KMS-11 (cell line): ENCODE measurements around the gene SLC35D3.

Experiments
- H2AFZ ChIP-seq: fragments of 200-600 bp; sonication (generic); 2 replicates; pipeline ENCODE4 v1.6.1; 2016; ENCODE audit warnings: antibody characterized with exemption, mixed run types, low read depth
- H3K27ac ChIP-seq: fragments of 200-600 bp; sonication (generic); 2 replicates; pipeline ENCODE4 v1.6.1; 2016; ENCODE audit warnings: mild to moderate bottlenecking, mixed run types
- H3K27me3 ChIP-seq: fragments of 200-600 bp; sonication (generic); 2 replicates; pipeline ENCODE4 v1.6.1; 2017; ENCODE audit warnings: mild to moderate bottlenecking, low read depth, mixed run types, moderate library complexity; ENCODE audit not compliant: insufficient read depth
- H3K36me3 ChIP-seq: fragments of 200-600 bp; sonication (generic); 2 replicates; pipeline ENCODE4 v1.6.1; 2017; ENCODE audit warnings: mild to moderate bottlenecking, mixed run types; ENCODE audit not compliant: insufficient read depth
- H3K4me1 ChIP-seq: fragments of 200-600 bp; sonication (generic); 2 replicates; pipeline ENCODE4 v1.6.1; 2016; ENCODE audit warnings: mild to moderate bottlenecking, low read depth, mixed run types; ENCODE audit not compliant: poor library complexity, severe bottlenecking
- H3K4me2 ChIP-seq: fragments of 200-600 bp; sonication (generic); 2 replicates; pipeline ENCODE4 v1.7.0; 2016; ENCODE audit warnings: mild to moderate bottlenecking, mixed run types
- H3K4me3 ChIP-seq: fragments of 200-600 bp; sonication (generic); IDR thresholded peaks from 2 replicates; pipeline ENCODE4 v1.6.1; 2017; ENCODE audit warnings: low read depth, low read length, mixed read lengths; ENCODE audit not compliant: insufficient read depth
- H3K79me2 ChIP-seq: fragments of 200-600 bp; sonication (generic); 2 replicates; pipeline ENCODE4 v1.6.1; 2016; ENCODE audit warnings: low read depth, mixed run types; ENCODE audit not compliant: insufficient read depth
- H3K9ac ChIP-seq: fragments of 200-600 bp; sonication (generic); 2 replicates; pipeline ENCODE4 v1.6.1; 2016; ENCODE audit warnings: mild to moderate bottlenecking, mixed run types
- H4K20me1 ChIP-seq: fragments of 200-600 bp; sonication (generic); 2 replicates; pipeline ENCODE4 v1.6.1; 2016; ENCODE audit warnings: mild to moderate bottlenecking, mixed run types; ENCODE audit not compliant: insufficient read depth
- CTCF ChIP-seq: fragments of 200-600 bp; sonication (generic); conservative IDR thresholded peaks from 2 replicates; pipeline ENCODE4 v1.6.1; 2017; ENCODE audit warnings: low read depth, mild to moderate bottlenecking, antibody characterized with exemption, low read length, moderate library complexity, mixed read lengths

SLC35D3 gene

GRCh38 chr6:136926383-136926782 lies 4.3 kb downstream of the SLC35D3 start:
- no peak overlapping the region for H3K9ac ChIP-seq
- TF ChIP-seq CTCF = no peak
- no peak overlapping the region for H2AFZ ChIP-seq
- H3K36me3 ChIP-seq = no peaks in the 10 kb centered on the region
- H3K4me2 ChIP-seq = no peak overlapping the region
- no peak overlapping the region for H3K27ac ChIP-seq
- no peaks in the 10 kb centered on the region for H4K20me1 ChIP-seq
- H3K27me3 ChIP-seq = no peaks in the 10 kb centered on the region
- no peaks in the 10 kb centered on the region for H3K4me1 ChIP-seq
- no peaks in the 10 kb centered on the region for H3K79me2 ChIP-seq
- H3K4me3 ChIP-seq = no peak overlapping the region

- Histone ChIP-seq H2AFZ (no peak overlapping the region), H3K27me3 (no peaks in the 10 kb centered on the region), H3K4me2 (no peak overlapping the region), H3K9ac (no peak overlapping the region), H3K36me3 (no peaks in the 10 kb centered on the region), H3K79me2 (no peaks in the 10 kb centered on the region), H3K4me3 (no peak overlapping the region), H3K27ac (no peak overlapping the region), H3K4me1 (no peaks in the 10 kb centered on the region), H4K20me1 (no peaks in the 10 kb centered on the region)
- 0 out of 2 replicates have a peak, but pooled peaks have one; percentile 23 for TF ChIP-seq CTCF
Measured at GRCh38 chr6:136927292-136927691, 5.2 kb downstream of the SLC35D3 start.

GRCh38 chr6:136930528-136930927 lies 8.4 kb downstream of the SLC35D3 start:
- no peak overlapping the region for H3K4me3 ChIP-seq
- no peaks in the 10 kb centered on the region for H3K79me2 ChIP-seq
- no peaks in the 10 kb centered on the region for H4K20me1 ChIP-seq
- no peaks in the 10 kb centered on the region for H3K4me1 ChIP-seq
- no peak overlapping the region for H3K4me2 ChIP-seq
- no peak for TF ChIP-seq CTCF
- no peak overlapping the region for H3K9ac ChIP-seq
- H3K36me3 ChIP-seq = no peaks in the 10 kb centered on the region
- no peak overlapping the region for H3K27ac ChIP-seq
- H2AFZ ChIP-seq = no peak overlapping the region
- no peaks in the 10 kb centered on the region for H3K27me3 ChIP-seq

- no peaks in the 10 kb centered on the region for H3K27me3 ChIP-seq
- TF ChIP-seq CTCF = no peak
- H4K20me1 ChIP-seq = no peaks in the 10 kb centered on the region
- no peaks in the 10 kb centered on the region for H3K79me2 ChIP-seq
- H3K4me2 ChIP-seq = no peak overlapping the region
- H3K27ac ChIP-seq = no peak overlapping the region
- H3K36me3 ChIP-seq = no peaks in the 10 kb centered on the region
- no peaks in the 10 kb centered on the region for H3K4me1 ChIP-seq
- H3K4me3 ChIP-seq = no peak overlapping the region
- H3K9ac ChIP-seq = no peak overlapping the region
- H2AFZ ChIP-seq = no peak overlapping the region
Measured at GRCh38 chr6:136932599-136932998, 10.5 kb downstream of the SLC35D3 start.
